Measurements from ENCODE around the gene RNASE11. TPM values are rescaled to one million over a fixed set of nuclear protein-coding genes. Genes with fewer than 3 reads are reported as not detected.
A peak's percentile ranks its signal among the peaks of the same experiment; 100 is the strongest.

RNASE11 gene
- total and polyA plus RNA-seq, 9 of the 15 experiments (the other 6 are each of a cell fraction or from before 2014, with no cell fraction given), result 0.16 to 0.29 (median 0.22) TPM; not detected in 6

DNA sequence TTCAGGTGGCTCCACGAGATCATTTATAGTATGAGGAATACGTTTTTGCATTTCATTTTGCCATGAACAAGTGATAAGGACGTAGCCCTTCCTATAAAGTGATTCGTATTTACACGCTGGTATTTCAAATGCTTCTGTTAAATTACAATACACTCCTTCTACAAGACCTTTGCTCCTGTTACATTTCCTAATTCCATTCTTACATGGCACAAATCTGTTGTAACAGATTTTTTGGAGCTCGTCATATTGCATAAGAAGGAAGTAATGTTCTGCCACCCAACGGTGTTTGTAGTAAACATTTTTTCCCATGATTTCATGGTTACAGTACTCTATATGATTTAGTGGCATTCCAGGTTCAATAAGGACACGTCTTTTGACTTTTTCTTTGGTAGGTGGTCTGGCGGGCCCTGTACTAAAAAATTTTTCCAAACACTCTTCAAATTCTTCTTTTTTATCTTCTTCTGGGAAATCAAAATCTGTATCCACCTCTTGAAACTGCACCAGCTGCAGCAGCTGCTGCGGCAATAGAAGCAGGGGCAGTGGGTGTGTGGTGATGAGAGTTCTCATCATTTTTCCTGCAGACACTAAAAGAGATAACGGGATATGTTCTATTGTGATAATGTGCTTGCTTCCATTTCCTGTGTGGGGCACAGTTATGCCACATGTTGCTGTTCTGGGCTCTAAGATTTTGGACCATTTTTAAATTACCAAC, 31.1 kb downstream of the RNASE11 start (continued):
- no peak for TF ChIP-seq MAZ (CRISPR knock-in tag; conservative IDR thresholded peaks at IDR 0.05 in 1 of 2, IDR thresholded peaks at IDR 0.05 in 1 of 2)
- TF ChIP-seq TBP (optimal IDR thresholded peaks at IDR 0.05; ENCODE audit: low read depth, low read length), result no peak
- peak; percentile 23; the same call in 1 of the 2 replicates for TF ChIP-seq CTBP1 (IDR thresholded peaks at IDR 0.05; ENCODE audit: borderline replicate concordance)
- TF ChIP-seq CEBPG (CRISPR knock-in tag; IDR thresholded peaks at IDR 0.05), result no peak
- TF ChIP-seq CEBPG (tag; conservative IDR thresholded peaks at IDR 0.05 in 1 of 2, IDR thresholded peaks at IDR 0.05 in 1 of 2), result 0 out of 4 replicates have a peak, but pooled peaks of 1 of the 2 experiments have one; percentile 11
- TF ChIP-seq MECOM (CRISPR knock-in tag; IDR thresholded peaks at IDR 0.05), result peak; percentile 64; the same call in 1 of the 2 replicates
- TF ChIP-seq ARID1B (IDR thresholded peaks at IDR 0.05), result peak; percentile 71
- TF ChIP-seq ELF2 (CRISPR knock-in tag; IDR thresholded peaks at IDR 0.05), result no peak
- TF ChIP-seq NCOR1 (IDR thresholded peaks at IDR 0.05), result peak; percentile 43; the same call in 1 of the 2 replicates
- no peak for TF ChIP-seq ZNF444 (CRISPR knock-in tag; IDR thresholded peaks at IDR 0.05)
- peak; percentile 37; the same call in 1 of the 2 replicates for TF ChIP-seq SOX6 (IDR thresholded peaks at IDR 0.05)
- TF ChIP-seq TAL1 (IDR thresholded peaks at IDR 0.05), result peak; percentile 57
- TF ChIP-seq RCOR1 (IDR thresholded peaks at IDR 0.05; ENCODE audit: borderline replicate concordance in 1 of 2, low read depth in 2 of 2, low read length in 2 of 2), result peak in 1 of 2 experiments; percentile 42; a peak in 1 of 4 replicates
- no peak for TF ChIP-seq TRIM24 (IDR thresholded peaks at IDR 0.05)
- TF ChIP-seq TEAD4 (IDR thresholded peaks at IDR 0.05; ENCODE audit: low read length), result peak; percentile 72
- no peak for TF ChIP-seq TEAD4 (CRISPR knock-in tag; IDR thresholded peaks at IDR 0.05; ENCODE audit: borderline replicate concordance)
- no peak for TF ChIP-seq CCAR2 (IDR thresholded peaks at IDR 0.05; ENCODE audit: low read depth, low read length)
- TF ChIP-seq, protein P1, sequence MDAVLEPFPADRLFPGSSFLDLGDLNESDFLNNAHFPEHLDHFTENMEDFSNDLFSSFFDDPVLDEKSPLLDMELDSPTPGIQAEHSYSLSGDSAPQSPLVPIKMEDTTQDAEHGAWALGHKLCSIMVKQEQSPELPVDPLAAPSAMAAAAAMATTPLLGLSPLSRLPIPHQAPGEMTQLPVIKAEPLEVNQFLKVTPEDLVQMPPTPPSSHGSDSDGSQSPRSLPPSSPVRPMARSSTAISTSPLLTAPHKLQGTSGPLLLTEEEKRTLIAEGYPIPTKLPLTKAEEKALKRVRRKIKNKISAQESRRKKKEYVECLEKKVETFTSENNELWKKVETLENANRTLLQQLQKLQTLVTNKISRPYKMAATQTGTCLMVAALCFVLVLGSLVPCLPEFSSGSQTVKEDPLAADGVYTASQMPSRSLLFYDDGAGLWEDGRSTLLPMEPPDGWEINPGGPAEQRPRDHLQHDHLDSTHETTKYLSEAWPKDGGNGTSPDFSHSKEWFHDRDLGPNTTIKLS (IDR thresholded peaks at IDR 0.05; ENCODE audit: borderline replicate concordance, low read depth), result no peak
- peak; percentile 69 for TF ChIP-seq MEIS2 (IDR thresholded peaks at IDR 0.05; ENCODE audit: partially characterized antibody)
- TF ChIP-seq TAF7 (tag; IDR thresholded peaks at IDR 0.05), result no peak
- TF ChIP-seq MIER1 (IDR thresholded peaks at IDR 0.05; ENCODE audit: low read depth), result no peak

Data from K562 (cell line).